Peyer's patch (tissue), 4 donors: ENCODE measurements around the gene ETNK1.

Experiments used
- POLR2A ChIP-seq, 2 donors: fragments of 450-650 bp; IDR thresholded peaks; one replicate each; pipeline ENCODE4 v1.5.1; 2017; ENCODE audit warnings: antibody characterized with exemption in 2 of 2, mild to moderate bottlenecking in 2 of 2, moderate library complexity in 2 of 2
- TF ChIP-seq, protein P1 (sequence below), 6 experiments: fragments of 450-650 bp in 4 of 6; fragments of 200-600 bp in 2 of 6; sonication (generic) in 1 of 6; IDR thresholded peaks; one replicate each; pipeline ENCODE4 v1.5.1; 2017 to 2019; ENCODE audit warnings: antibody characterized with exemption in 6 of 6, mild to moderate bottlenecking in 3 of 6, moderate library complexity in 1 of 6

DNA sequence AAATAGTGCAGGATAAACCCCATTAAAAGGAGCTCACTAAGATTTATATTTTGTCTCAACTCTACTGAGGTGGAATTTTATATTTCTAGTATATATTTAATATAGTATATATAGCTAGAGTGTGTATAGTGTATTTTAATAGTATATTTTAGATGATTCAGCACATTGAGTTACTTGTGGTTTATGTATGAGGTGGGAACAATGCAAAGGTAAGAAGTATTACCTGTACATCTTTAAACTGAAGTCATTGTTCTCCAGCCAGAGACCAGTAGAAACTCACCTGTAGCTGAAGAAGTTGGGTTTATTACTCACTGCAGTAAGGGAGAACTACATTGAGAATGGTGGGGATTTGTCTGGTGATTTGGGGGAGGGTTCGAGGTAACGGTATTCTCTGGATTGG is 15.9 kb downstream of the ETNK1 start:
- TF ChIP-seq, protein P1, sequence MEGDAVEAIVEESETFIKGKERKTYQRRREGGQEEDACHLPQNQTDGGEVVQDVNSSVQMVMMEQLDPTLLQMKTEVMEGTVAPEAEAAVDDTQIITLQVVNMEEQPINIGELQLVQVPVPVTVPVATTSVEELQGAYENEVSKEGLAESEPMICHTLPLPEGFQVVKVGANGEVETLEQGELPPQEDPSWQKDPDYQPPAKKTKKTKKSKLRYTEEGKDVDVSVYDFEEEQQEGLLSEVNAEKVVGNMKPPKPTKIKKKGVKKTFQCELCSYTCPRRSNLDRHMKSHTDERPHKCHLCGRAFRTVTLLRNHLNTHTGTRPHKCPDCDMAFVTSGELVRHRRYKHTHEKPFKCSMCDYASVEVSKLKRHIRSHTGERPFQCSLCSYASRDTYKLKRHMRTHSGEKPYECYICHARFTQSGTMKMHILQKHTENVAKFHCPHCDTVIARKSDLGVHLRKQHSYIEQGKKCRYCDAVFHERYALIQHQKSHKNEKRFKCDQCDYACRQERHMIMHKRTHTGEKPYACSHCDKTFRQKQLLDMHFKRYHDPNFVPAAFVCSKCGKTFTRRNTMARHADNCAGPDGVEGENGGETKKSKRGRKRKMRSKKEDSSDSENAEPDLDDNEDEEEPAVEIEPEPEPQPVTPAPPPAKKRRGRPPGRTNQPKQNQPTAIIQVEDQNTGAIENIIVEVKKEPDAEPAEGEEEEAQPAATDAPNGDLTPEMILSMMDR (IDR thresholded peaks at IDR 0.05): no peak
- no peak for TF ChIP-seq POLR2A (IDR thresholded peaks at IDR 0.05)
